Chondrocyte (in vitro differentiated cells): Measurements from ENCODE around the gene FLRT3. TPM values are rescaled to one million over a fixed set of nuclear protein-coding genes. Genes with fewer than 3 reads are reported as not detected.

Experiments
- DNase-seq: peaks from one replicate; pipeline ENCODE4 v3.0.0; 2021; ENCODE audit warnings: mixed read lengths, low spot score
- H3K27ac Mint-ChIP-seq: one replicate; pipeline ENCODE4 v1.8.0; 2021; ENCODE audit warnings: mild to moderate bottlenecking, moderate library complexity, mixed read lengths; ENCODE audit not compliant: unreplicated experiment
- H3K27me3 Mint-ChIP-seq: 2 replicates; pipeline ENCODE4 v1.8.0; 2021; ENCODE audit warnings: low read depth, mixed read lengths
- H3K36me3 Mint-ChIP-seq: 2 replicates; pipeline ENCODE4 v1.8.0; 2021; ENCODE audit warnings: low read depth, mixed read lengths
- H3K4me1 Mint-ChIP-seq: 2 replicates; pipeline ENCODE4 v1.8.0; 2021; ENCODE audit warnings: low read depth, mild to moderate bottlenecking, mixed read lengths
- H3K4me3 Mint-ChIP-seq: one replicate; pipeline ENCODE4 v1.8.0; 2021; ENCODE audit warnings: mild to moderate bottlenecking, moderate library complexity, mixed read lengths; ENCODE audit not compliant: unreplicated experiment
- H3K9me3 Mint-ChIP-seq: 2 replicates; pipeline ENCODE4 v1.8.0; 2021; ENCODE audit warnings: low read depth, mixed read lengths
- CTCF ChIP-seq: fragments of 200-600 bp; sonication (generic); IDR thresholded peaks from 2 replicates; pipeline ENCODE4 v1.5.0; 2021; ENCODE audit warnings: antibody characterized with exemption, mild to moderate bottlenecking, moderate library complexity
- total RNA-seq: library from RNA; stranded (reverse); gene quantifications from 3 replicates; pipeline ENCODE4 v1.2.1, GENCODE V29; 2021

FLRT3 gene
- total RNA-seq, 1 donor from 2014 or later: 1.7 TPM

- no peak overlapping the region for H3K27ac Mint-ChIP-seq
- TF ChIP-seq CTCF: no peak
- H3K4me1 Mint-ChIP-seq: no peaks in the 10 kb centered on the region
- H3K27me3 Mint-ChIP-seq: no peaks in the 10 kb centered on the region
- H3K36me3 Mint-ChIP-seq: no peaks in the 10 kb centered on the region
- DNase-seq: no peak
- H3K4me3 Mint-ChIP-seq: no peak overlapping the region
- no peaks in the 10 kb centered on the region for H3K9me3 Mint-ChIP-seq
Observed at GRCh38 chr20:14378326-14378725, 40.9 kb upstream of the FLRT3 start.

GRCh38 chr20:14375416-14375985 lies 38.1 kb upstream of the FLRT3 start:
- no peaks in the 10 kb centered on the region for H3K36me3 Mint-ChIP-seq
- no peak for DNase-seq
- no peak for TF ChIP-seq CTCF
- H3K9me3 Mint-ChIP-seq: no peaks in the 10 kb centered on the region
- no peaks in the 10 kb centered on the region for H3K27me3 Mint-ChIP-seq
- H3K4me3 Mint-ChIP-seq: no peak overlapping the region
- H3K27ac Mint-ChIP-seq: no peak overlapping the region
- H3K4me1 Mint-ChIP-seq: no peaks in the 10 kb centered on the region

GRCh38 chr20:14374196-14374595 lies 36.8 kb upstream of the FLRT3 start:
- Mint-ChIP-seq H3K36me3 (no peaks in the 10 kb centered on the region), H3K9me3 (no peaks in the 10 kb centered on the region), H3K4me1 (no peaks in the 10 kb centered on the region), H3K27me3 (no peaks in the 10 kb centered on the region), H3K27ac (no peak overlapping the region), H3K4me3 (no peak overlapping the region)
- DNase-seq: no peak
- TF ChIP-seq CTCF: no peak

DNA sequence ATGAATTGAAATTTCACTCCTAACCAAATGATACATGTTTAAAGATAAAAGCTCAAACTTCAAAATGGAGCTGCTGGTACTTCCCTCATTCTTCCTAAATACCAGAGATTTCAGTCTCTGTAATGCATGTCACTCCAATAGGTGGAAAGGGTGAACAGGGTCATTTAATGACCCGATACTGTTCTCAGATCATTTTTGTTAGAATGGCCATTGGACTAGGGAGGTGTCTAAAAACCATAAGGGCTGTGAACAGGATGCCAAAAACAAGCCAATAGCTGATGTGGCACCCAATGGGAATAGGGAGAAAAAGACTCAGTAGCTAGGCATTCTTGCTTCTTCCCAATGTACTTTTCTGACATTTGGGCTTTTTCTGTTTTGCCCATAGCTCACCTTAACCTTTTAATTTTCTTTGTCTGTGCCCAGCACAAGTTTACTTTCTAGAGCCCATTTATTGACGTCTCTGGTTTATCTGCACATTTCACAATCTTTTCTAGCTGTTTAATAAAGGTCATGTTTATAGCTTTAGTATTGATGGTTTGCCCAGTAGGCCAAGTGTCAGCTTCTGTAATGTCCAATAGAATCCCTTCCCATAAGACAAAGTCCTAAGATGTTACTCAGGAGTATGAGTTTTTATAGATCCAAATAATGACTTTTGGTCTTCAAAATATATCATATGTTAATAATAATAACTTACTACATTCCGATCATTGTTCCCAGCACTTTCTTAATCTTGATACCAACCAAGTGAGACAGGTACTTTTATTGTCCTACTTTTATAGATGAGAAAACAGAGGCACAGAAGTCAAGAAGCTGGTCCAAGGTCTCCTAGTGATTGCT lies 24.3 kb upstream of the FLRT3 start:
- DNase-seq: no peak
- Mint-ChIP-seq H3K4me3 (no peak overlapping the region), H3K36me3 (peaks cover 2% of the 10 kb centered on the region), H3K27me3 (no peaks in the 10 kb centered on the region), H3K4me1 (no peaks in the 10 kb centered on the region), H3K27ac (no peak overlapping the region), H3K9me3 (peaks cover 16% of the 10 kb centered on the region)
- TF ChIP-seq CTCF: no peak

DNA sequence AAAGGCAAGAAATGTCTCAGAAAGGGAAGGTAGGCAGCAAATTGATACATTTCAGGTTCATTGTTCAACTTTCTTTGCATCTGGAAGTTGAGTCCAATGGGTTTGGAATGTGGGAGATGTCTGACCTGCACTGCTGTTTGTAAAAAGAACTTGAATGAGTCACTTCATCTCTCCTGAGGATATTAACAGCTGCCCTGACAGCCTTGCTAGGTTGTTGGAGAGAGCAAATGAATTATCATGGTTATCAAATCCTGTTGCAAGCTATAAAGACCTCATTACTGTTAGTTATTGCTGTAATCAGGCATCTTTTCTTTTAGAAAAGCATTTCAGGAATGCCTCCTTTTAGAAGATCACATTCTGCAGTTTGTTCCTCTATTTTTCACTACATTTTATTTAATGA lies 23.0 kb upstream of the FLRT3 start:
- no peaks in the 10 kb centered on the region for H3K4me1 Mint-ChIP-seq
- TF ChIP-seq CTCF: no peak
- peaks cover 11% of the 10 kb centered on the region for H3K9me3 Mint-ChIP-seq
- no peak for DNase-seq
- no peaks in the 10 kb centered on the region for H3K36me3 Mint-ChIP-seq
- no peaks in the 10 kb centered on the region for H3K27me3 Mint-ChIP-seq
- no peak overlapping the region for H3K4me3 Mint-ChIP-seq
- no peak overlapping the region for H3K27ac Mint-ChIP-seq
